CD4-positive, alpha-beta memory T cell (primary cell): ENCODE results near the gene SMAD5. TPM values are rescaled to one million over a fixed set of nuclear protein-coding genes. Genes with fewer than 3 reads are reported as not detected.
A peak's percentile ranks its signal among the peaks of the same experiment; 100 is the strongest.

ENCODE experiments used
- CTCF ChIA-PET: fragments of 350-600 bp; sonication (Branson Sonifier 250); formaldehyde crosslinking; loops from one replicate; lab custom pipeline; 2021; ENCODE audit warnings: inconsistent platforms; ENCODE audit not compliant: partially characterized antibody; lab: Charles Lee
- POLR2A ChIA-PET: fragments of 350-600 bp; sonication (Branson Sonifier 250); formaldehyde crosslinking; loops from one replicate; lab custom pipeline; 2021; ENCODE audit not compliant: partially characterized antibody; lab: Charles Lee
- DNase-seq, 5 donors: peaks; one replicate each; pipeline versions ENCODE4 v3.0.0 to v3.0.0-alpha.2; 2020 to 2022; ENCODE audit warnings: mixed read lengths in 1 of 5
- H3K27ac ChIP-seq: one replicate; pipeline ENCODE4 v1.7.0; 2013; ENCODE audit warnings: low read depth, low read length
- H3K27me3 ChIP-seq: 2 replicates; pipeline ENCODE4 v1.7.0; 2013; ENCODE audit warnings: mild to moderate bottlenecking, low read length, moderate library complexity; ENCODE audit not compliant: insufficient read depth
- H3K36me3 ChIP-seq: 2 replicates; pipeline ENCODE4 v1.7.0; 2013; ENCODE audit warnings: mild to moderate bottlenecking, low read length, moderate library complexity; ENCODE audit not compliant: insufficient read depth
- H3K4me1 ChIP-seq: 2 replicates; pipeline ENCODE4 v1.7.0; 2013; ENCODE audit warnings: mild to moderate bottlenecking, low read length, moderate library complexity; ENCODE audit not compliant: insufficient read depth
- H3K4me3 ChIP-seq, 2 donors: one replicate each; pipeline ENCODE4 v1.7.0; 2013; ENCODE audit warnings: low read length in 2 of 2, mild to moderate bottlenecking in 1 of 2
- H3K9me3 ChIP-seq, 2 donors: one replicate each; pipeline ENCODE4 v1.7.0; 2013; ENCODE audit warnings: low read length in 2 of 2, control low read depth in 1 of 2; ENCODE audit not compliant: control insufficient read depth in 1 of 2
- H3K27ac Mint-ChIP-seq, 7 donors: one replicate each; pipeline ENCODE4 v1.8.0; 2020 to 2021; ENCODE audit warnings: mixed read lengths in 7 of 7, mild to moderate bottlenecking in 6 of 7, inconsistent platforms in 3 of 7, moderate library complexity in 3 of 7
- H3K27me3 Mint-ChIP-seq, 2 donors: one replicate each; pipeline ENCODE4 v1.8.0; 2020 to 2021; ENCODE audit warnings: mixed read lengths in 2 of 2
- H3K36me3 Mint-ChIP-seq, 2 donors: one replicate each; pipeline ENCODE4 v1.8.0; 2020 to 2021; ENCODE audit warnings: mixed read lengths in 2 of 2, inconsistent platforms in 1 of 2, mild to moderate bottlenecking in 1 of 2
- H3K4me1 Mint-ChIP-seq, 4 donors: one replicate each; pipeline ENCODE4 v1.8.0; 2020 to 2021; ENCODE audit warnings: mixed read lengths in 4 of 4, mild to moderate bottlenecking in 1 of 4
- H3K4me3 Mint-ChIP-seq, 8 donors: one replicate each; pipeline ENCODE4 v1.8.0; 2020 to 2021; ENCODE audit warnings: mixed read lengths in 8 of 8, mild to moderate bottlenecking in 7 of 8, moderate library complexity in 6 of 8, inconsistent platforms in 3 of 8
- H3K9me3 Mint-ChIP-seq, 8 donors: one replicate each; pipeline ENCODE4 v1.8.0; 2020 to 2021; ENCODE audit warnings: mixed read lengths in 8 of 8, mild to moderate bottlenecking in 5 of 8, inconsistent platforms in 3 of 8, moderate library complexity in 1 of 8
- intact Hi-C: fragments of 100-400 bp; cut with micrococcal nuclease; formaldehyde crosslinking; loops from one replicate; pipeline ENCODE4 v1.15.1; 2023
- polyA plus RNA-seq, 2 donors: library from polyadenylated mRNA; unstranded; fragments of 300-500 nt; fragmentation: Illumina TruSeq; gene quantifications; one replicate each; pipeline ENCODE4 v1.2.3, GENCODE V29; 2021
- total RNA-seq, 2 experiments: library from RNA; stranded (reverse); gene quantifications; one replicate each; pipeline ENCODE4 v1.2.3, GENCODE V29; 2021

Gene SMAD5
- total and polyA plus RNA-seq, 4 experiments from 2014 or later, result 13.6 to 27.3 (median 19.8) TPM

DNA sequence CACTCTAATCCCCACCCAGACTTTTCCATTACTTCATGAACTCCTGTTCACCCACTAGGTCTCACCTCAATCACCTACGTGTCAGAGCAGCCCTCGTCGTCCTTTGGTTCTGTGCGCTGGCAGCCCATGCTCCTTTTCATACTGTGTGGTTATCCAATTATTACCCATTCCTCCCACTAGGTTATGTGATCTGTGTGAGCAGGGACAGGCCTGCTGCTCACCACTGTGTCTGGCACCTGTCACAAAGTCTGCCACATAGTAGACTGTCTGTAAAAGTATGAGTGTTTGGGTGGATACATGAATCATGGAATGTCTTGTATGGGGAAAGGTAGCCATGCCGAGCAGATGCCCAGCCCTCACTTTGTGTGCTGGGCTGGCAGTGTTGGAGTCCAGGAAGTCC is 12.1 kb upstream of the SMAD5 start:
- H3K36me3 Mint-ChIP-seq, result no peaks in the 10 kb centered on the region
- ChIA-PET POLR2A (no interaction called here), CTCF (no interaction called here)
- H3K27me3 ChIP-seq, result no peaks in the 10 kb centered on the region
- no peaks in the 10 kb centered on the region for H3K4me1 Mint-ChIP-seq
- no peak overlapping the region for H3K4me3 Mint-ChIP-seq
- H3K36me3 ChIP-seq, result no peaks in the 10 kb centered on the region
- H3K4me3 ChIP-seq, result no peak overlapping the region
- intact Hi-C loops, result no loop called here
- H3K27ac ChIP-seq, result no peak overlapping the region
- peaks cover 0 to 2% (median 0%) of the 10 kb centered on the region in 8 donors for H3K9me3 Mint-ChIP-seq
- no peaks in the 10 kb centered on the region for H3K9me3 ChIP-seq
- H3K27ac Mint-ChIP-seq, result no peak overlapping the region
- no peaks in the 10 kb centered on the region for H3K4me1 ChIP-seq
- H3K27me3 Mint-ChIP-seq, result peaks cover 5 to 10% of the 10 kb centered on the region in 2 donors
- DNase-seq, result no peak

DNA sequence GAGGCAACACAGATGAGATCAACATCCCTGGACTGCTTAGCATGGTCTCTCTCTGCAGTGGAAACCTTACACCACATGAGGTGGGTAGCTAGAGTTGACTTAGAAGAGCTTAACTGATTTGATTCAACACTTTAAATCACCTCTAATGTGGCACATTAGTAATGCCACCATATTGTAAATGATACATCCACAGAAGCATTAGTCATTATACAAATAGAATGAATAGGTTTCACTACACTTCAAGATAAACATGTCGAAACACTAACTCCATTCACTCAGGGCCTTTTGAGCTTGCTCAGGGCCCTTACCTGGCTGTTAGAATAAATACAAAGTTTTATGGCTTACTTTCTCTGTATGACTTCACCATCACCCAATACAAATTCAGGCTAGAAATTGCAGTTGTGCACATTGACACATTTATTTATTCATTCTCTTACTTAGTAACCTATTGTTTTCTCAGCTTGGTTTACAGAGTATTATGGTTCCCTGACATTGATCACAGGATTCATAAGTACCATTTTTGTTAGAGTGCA is 9.3 kb upstream of the SMAD5 start:
- intact Hi-C loops, result no loop called here
- Histone ChIP-seq H3K36me3 (no peaks in the 10 kb centered on the region), H3K9me3 (no peaks in the 10 kb centered on the region), H3K4me3 (no peak overlapping the region), H3K27me3 (peaks cover 3% of the 10 kb centered on the region), H3K27ac (no peak overlapping the region), H3K4me1 (no peaks in the 10 kb centered on the region)
- Mint-ChIP-seq H3K27me3 (peaks cover 15 to 23% of the 10 kb centered on the region in 2 donors), H3K27ac (no peak overlapping the region), H3K36me3 (no peaks in the 10 kb centered on the region), H3K4me1 (no peaks in the 10 kb centered on the region), H3K9me3 (peaks cover 0 to 3% (median 0%) of the 10 kb centered on the region in 8 donors), H3K4me3 (no peak overlapping the region)
- no peak for DNase-seq
- ChIA-PET CTCF (interaction anchor here (1.4 kb wide), 1 partner anchor 45 kb away, joined by 3 read pairs; no protein-coding TSS in a partner anchor), POLR2A (no interaction called here)

DNA sequence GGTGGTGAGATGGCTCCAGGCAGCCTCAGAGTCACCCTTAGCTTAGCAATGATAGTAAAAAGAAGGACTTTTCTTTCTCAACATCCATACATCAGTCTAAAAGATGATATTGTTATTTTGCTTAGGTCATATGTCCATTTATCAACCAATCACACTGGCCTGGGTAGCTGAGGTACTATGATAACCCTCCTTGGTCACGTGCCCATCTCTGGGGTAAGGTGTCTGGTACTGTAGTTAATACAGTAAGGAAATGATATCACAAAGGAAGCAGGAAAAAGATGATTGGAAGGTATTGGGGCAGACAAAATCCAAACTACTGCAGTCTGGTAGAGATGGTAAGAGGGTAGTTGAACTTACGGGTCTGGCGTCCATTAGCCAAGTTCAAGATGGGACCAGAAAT is 5.1 kb upstream of the SMAD5 start:
- no peak overlapping the region for H3K4me3 Mint-ChIP-seq
- no peak for DNase-seq
- Histone ChIP-seq H3K4me1 (peaks cover 7% of the 10 kb centered on the region), H3K4me3 (no peak overlapping the region), H3K27me3 (peaks cover 3% of the 10 kb centered on the region), H3K36me3 (no peaks in the 10 kb centered on the region), H3K9me3 (no peaks in the 10 kb centered on the region), H3K27ac (no peak overlapping the region)
- H3K27me3 Mint-ChIP-seq, result peaks cover 16 to 19% of the 10 kb centered on the region in 2 donors
- H3K4me1 Mint-ChIP-seq, result peaks cover 0 to 7% (median 4%) of the 10 kb centered on the region in 4 donors
- ChIA-PET POLR2A (no interaction called here), CTCF (no interaction called here)
- no peaks in the 10 kb centered on the region for H3K36me3 Mint-ChIP-seq
- H3K9me3 Mint-ChIP-seq, result peaks cover 0 to 3% (median 0%) of the 10 kb centered on the region in 8 donors
- intact Hi-C loops, result no loop called here
- peak overlapping the region in 1 of 7 donors; percentile 37 for H3K27ac Mint-ChIP-seq

DNA sequence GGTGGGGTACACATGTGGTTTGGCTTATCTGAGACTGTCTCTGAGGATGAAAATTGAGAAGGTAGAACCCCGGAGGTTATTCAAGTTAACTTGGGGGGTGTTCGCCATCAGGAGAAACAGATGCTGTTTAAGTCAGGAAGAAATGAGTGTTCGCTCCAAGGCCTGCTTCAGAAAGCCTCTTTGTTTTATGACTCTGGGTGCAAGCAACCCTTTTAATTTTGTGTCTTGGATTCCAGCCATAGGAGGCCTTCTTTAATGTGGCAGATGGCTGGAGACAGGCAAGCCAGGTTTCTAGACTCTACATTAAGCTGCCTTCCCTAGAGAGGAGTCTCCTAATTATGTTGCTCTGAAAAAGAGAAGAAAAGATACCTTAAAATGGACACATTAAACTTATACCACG is 4.2 kb upstream of the SMAD5 start:
- Mint-ChIP-seq H3K27me3 (peaks cover 16 to 19% of the 10 kb centered on the region in 2 donors), H3K36me3 (no peaks in the 10 kb centered on the region), H3K9me3 (peaks cover 0 to 3% (median 0%) of the 10 kb centered on the region in 8 donors), H3K27ac (no peak overlapping the region), H3K4me1 (peaks cover 0 to 11% (median 6%) of the 10 kb centered on the region in 4 donors), H3K4me3 (no peak overlapping the region)
- no peak for DNase-seq
- no peaks in the 10 kb centered on the region for H3K36me3 ChIP-seq
- POLR2A ChIA-PET, result no interaction called here
- H3K27ac ChIP-seq, result no peak overlapping the region
- H3K27me3 ChIP-seq, result peaks cover 3% of the 10 kb centered on the region
- CTCF ChIA-PET, result interaction anchor here (0.6 kb wide), 1 partner anchor 81 kb away, joined by 3 read pairs; no protein-coding TSS in a partner anchor
- H3K4me1 ChIP-seq, result peaks cover 7% of the 10 kb centered on the region
- no peaks in the 10 kb centered on the region for H3K9me3 ChIP-seq
- no peak overlapping the region for H3K4me3 ChIP-seq
- intact Hi-C loops, result no loop called here

DNA sequence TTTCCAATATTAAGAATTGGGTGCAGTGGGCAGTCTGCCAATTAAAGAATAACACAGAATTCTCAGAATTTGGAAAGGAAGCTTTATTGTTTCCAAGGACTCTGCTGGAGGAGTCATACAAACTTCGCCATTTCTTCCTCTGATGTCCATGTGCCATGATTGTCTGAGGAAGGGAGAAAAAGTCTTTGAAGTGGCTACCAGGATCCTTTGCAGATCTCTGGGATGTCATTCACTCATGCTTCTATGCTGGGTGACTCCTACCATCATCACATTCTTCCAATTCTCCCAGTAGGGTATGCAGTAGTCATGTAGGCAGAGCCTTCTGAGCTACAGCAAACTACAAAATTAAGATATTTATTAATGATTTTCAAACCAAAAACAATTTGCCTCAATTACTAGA is 3.2 kb upstream of the SMAD5 start:
- no peak overlapping the region for H3K27ac Mint-ChIP-seq
- peaks cover 16% of the 10 kb centered on the region for H3K4me1 ChIP-seq
- no peaks in the 10 kb centered on the region for H3K36me3 Mint-ChIP-seq
- H3K4me1 Mint-ChIP-seq, result peaks cover 5 to 19% (median 12%) of the 10 kb centered on the region in 4 donors
- peaks cover 16 to 18% of the 10 kb centered on the region in 2 donors for H3K27me3 Mint-ChIP-seq
- DNase-seq, result no peak
- no peak overlapping the region for H3K4me3 Mint-ChIP-seq
- H3K27me3 ChIP-seq, result peaks cover 3% of the 10 kb centered on the region
- no peak overlapping the region for H3K4me3 ChIP-seq
- H3K36me3 ChIP-seq, result no peaks in the 10 kb centered on the region
- ChIA-PET POLR2A (no interaction called here), CTCF (no interaction called here)
- no peak overlapping the region for H3K27ac ChIP-seq
- H3K9me3 ChIP-seq, result no peaks in the 10 kb centered on the region
- intact Hi-C loops, result no loop called here
- H3K9me3 Mint-ChIP-seq, result peaks cover 0 to 3% (median 0%) of the 10 kb centered on the region in 8 donors

DNA sequence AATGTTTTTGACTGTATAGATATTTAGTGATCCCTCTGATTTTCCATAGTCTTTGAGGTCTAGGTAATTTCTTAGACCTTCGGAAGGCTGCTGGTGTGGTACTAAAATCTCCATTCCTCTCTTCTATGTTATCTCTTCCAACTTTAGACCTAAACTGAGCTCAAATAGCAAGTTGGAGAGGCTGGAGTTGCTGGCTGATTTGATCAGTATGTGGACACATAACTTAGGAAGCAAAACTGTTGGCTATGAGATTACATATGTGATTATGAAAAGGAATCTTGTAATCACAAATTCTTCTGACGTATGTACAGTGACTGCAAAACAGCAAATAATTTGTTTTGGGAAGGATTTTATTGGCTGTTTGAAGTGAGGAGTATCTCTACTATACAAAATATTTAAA is 2.1 kb upstream of the SMAD5 start:
- Histone ChIP-seq H3K4me3 (no peak overlapping the region), H3K27ac (no peak overlapping the region), H3K27me3 (peaks cover 3% of the 10 kb centered on the region), H3K4me1 (peaks cover 24% of the 10 kb centered on the region), H3K9me3 (no peaks in the 10 kb centered on the region), H3K36me3 (no peaks in the 10 kb centered on the region)
- Mint-ChIP-seq H3K9me3 (peaks cover 0 to 3% (median 0%) of the 10 kb centered on the region in 8 donors), H3K4me3 (peak overlapping the region in 1 of 8 donors; percentile 45), H3K36me3 (no peaks in the 10 kb centered on the region), H3K27ac (peak overlapping the region in 1 of 7 donors; percentile 18), H3K4me1 (peaks cover 12 to 28% (median 19%) of the 10 kb centered on the region in 4 donors), H3K27me3 (peaks cover 16 to 20% of the 10 kb centered on the region in 2 donors)
- ChIA-PET POLR2A (no interaction called here), CTCF (no interaction called here)
- DNase-seq, result no peak
- intact Hi-C loops, result loop anchor here (5.0 kb wide), 1 partner anchor 93 kb away; no protein-coding TSS in a partner anchor

DNA sequence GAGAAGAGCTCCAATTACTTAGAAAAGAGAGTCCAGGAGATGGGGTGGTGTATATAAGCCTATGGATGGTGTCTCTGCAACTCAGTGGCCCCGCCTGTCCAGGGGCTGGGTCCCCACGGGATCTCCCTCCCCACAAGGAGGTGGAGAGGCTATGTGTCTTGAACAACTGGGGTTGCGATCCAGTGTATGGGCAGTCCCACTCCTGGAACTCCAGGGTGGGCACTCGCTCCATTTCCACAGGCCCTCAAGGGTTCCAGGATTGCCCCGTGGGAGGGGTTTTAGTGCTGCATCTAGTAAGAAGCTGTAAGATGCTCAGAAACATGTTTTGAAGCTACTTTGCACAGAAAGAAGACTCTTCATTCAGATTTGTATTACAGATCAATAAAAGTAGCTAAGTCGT is 558 bp upstream of the SMAD5 start:
- peak overlapping the region; percentile 42 to 77 for H3K4me3 ChIP-seq
- Mint-ChIP-seq H3K4me1 (peaks cover 15 to 30% (median 22%) of the 10 kb centered on the region in 4 donors), H3K27ac (peak overlapping the region; percentile 78 to 91 (median 87)), H3K36me3 (no peaks in the 10 kb centered on the region), H3K4me3 (peak overlapping the region; percentile 87 to 92 (median 90)), H3K9me3 (no peaks in the 10 kb centered on the region), H3K27me3 (peaks cover 7 to 16% of the 10 kb centered on the region in 2 donors)
- ChIA-PET POLR2A (no interaction called here), CTCF (interaction anchor here (0.9 to 1.2 kb wide), 4 partner anchors 14 to 51 kb away, joined by 3 to 4 read pairs (median 3); no protein-coding TSS in a partner anchor)
- peaks cover 24% of the 10 kb centered on the region for H3K4me1 ChIP-seq
- intact Hi-C loops, result loop anchor here (2.0 to 5.0 kb wide), 2 partner anchors 51 to 95 kb away; no protein-coding TSS in a partner anchor
- DNase-seq, result no peak
- no peaks in the 10 kb centered on the region for H3K9me3 ChIP-seq
- H3K27ac ChIP-seq, result peak overlapping the region; percentile 65
- no peaks in the 10 kb centered on the region for H3K36me3 ChIP-seq
- H3K27me3 ChIP-seq, result no peaks in the 10 kb centered on the region
